Measurements from ENCODE around the gene LY9. TPM values are rescaled to one million over a fixed set of nuclear protein-coding genes. Genes with fewer than 3 reads are reported as not detected.

The LY9 gene
- total RNA-seq, 4 donors from 2014 or later, result 0.33 to 2.1 (median 0.63) TPM

- intact Hi-C loops (cut with DNase I), result no loop called here
- H3K4me3 ChIP-seq (replicated peaks in 1 of 3), result no peak overlapping the region
- H3K36me3 ChIP-seq, result no peaks in the 10 kb centered on the region
- DNase-seq, result no peak
- no peaks in the 10 kb centered on the region for H3K27me3 ChIP-seq
- H3K4me1 ChIP-seq, result no peaks in the 10 kb centered on the region
- 73 to 100% methylated on average over 2 of the region's 2 CpGs for WGBS, 2 donors
- no peak overlapping the region for H3K27ac ChIP-seq
- TF ChIP-seq POLR2A (IDR thresholded peaks at IDR 0.05), result no peak
- TF ChIP-seq, protein P1, sequence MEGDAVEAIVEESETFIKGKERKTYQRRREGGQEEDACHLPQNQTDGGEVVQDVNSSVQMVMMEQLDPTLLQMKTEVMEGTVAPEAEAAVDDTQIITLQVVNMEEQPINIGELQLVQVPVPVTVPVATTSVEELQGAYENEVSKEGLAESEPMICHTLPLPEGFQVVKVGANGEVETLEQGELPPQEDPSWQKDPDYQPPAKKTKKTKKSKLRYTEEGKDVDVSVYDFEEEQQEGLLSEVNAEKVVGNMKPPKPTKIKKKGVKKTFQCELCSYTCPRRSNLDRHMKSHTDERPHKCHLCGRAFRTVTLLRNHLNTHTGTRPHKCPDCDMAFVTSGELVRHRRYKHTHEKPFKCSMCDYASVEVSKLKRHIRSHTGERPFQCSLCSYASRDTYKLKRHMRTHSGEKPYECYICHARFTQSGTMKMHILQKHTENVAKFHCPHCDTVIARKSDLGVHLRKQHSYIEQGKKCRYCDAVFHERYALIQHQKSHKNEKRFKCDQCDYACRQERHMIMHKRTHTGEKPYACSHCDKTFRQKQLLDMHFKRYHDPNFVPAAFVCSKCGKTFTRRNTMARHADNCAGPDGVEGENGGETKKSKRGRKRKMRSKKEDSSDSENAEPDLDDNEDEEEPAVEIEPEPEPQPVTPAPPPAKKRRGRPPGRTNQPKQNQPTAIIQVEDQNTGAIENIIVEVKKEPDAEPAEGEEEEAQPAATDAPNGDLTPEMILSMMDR (IDR thresholded peaks at IDR 0.05), result no peak
- H3K9me3 ChIP-seq, result no peaks in the 10 kb centered on the region
Measured at GRCh38 chr1:160807738-160808137, 11.8 kb downstream of the LY9 start.

- Histone ChIP-seq H3K27me3 (no peaks in the 10 kb centered on the region), H3K4me3 (replicated peaks in 1 of 3) (no peak overlapping the region), H3K9me3 (no peaks in the 10 kb centered on the region), H3K27ac (no peak overlapping the region), H3K4me1 (no peaks in the 10 kb centered on the region), H3K36me3 (no peaks in the 10 kb centered on the region)
- TF ChIP-seq, protein P1 (IDR thresholded peaks at IDR 0.05), result no peak
- TF ChIP-seq POLR2A (IDR thresholded peaks at IDR 0.05), result no peak
- intact Hi-C loops (cut with DNase I), result no loop called here
- WGBS, 2 donors, result 97% methylated on average over 3 of the region's 3 CpGs
- DNase-seq, result no peak
Measured at GRCh38 chr1:160808289-160808688, 12.3 kb downstream of the LY9 start.

DNA sequence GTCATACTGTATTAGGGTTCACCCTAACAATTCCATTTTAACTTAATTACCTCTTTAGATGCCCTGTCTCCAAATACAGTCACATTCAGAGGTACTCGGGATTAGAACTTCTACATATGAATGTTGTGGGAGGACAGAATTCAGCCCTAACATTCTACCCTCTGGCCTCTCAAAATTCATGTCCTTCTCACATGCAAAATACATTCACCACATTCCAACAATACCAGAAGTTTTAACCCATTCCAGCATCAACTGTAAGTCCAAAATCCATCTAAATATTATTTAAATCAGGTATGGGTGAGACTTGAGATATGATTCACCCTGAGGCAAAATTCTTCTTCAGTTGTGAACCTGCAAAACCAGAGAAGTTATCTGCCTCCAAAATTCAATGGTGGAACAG lies 14.5 kb downstream of the LY9 start:
- no peak for DNase-seq
- H3K9me3 ChIP-seq, result no peaks in the 10 kb centered on the region
- H3K27me3 ChIP-seq, result no peaks in the 10 kb centered on the region
- H3K27ac ChIP-seq, result no peak overlapping the region
- intact Hi-C loops (cut with DNase I), result no loop called here
- H3K36me3 ChIP-seq, result no peaks in the 10 kb centered on the region
- TF ChIP-seq POLR2A (IDR thresholded peaks at IDR 0.05), result no peak
- no peaks in the 10 kb centered on the region for H3K4me1 ChIP-seq
- no peak overlapping the region for H3K4me3 ChIP-seq (replicated peaks in 1 of 3)
- 59 to 74% methylated on average over 1 of the region's 1 CpG for WGBS, 2 donors

GRCh38 chr1:160811147-160811546 lies 15.2 kb downstream of the LY9 start:
- no peaks in the 10 kb centered on the region for H3K9me3 ChIP-seq
- no peaks in the 10 kb centered on the region for H3K36me3 ChIP-seq
- H3K27ac ChIP-seq, result no peak overlapping the region
- H3K27me3 ChIP-seq, result no peaks in the 10 kb centered on the region
- no peaks in the 10 kb centered on the region for H3K4me1 ChIP-seq
- no peak overlapping the region for H3K4me3 ChIP-seq (replicated peaks in 1 of 3)
- TF ChIP-seq, protein P1 (IDR thresholded peaks at IDR 0.05), result no peak
- TF ChIP-seq POLR2A (IDR thresholded peaks at IDR 0.05), result no peak
- 78 to 91% methylated on average over 2 of the region's 2 CpGs for WGBS, 2 donors
- DNase-seq, result no peak
- intact Hi-C loops (cut with DNase I), result no loop called here

GRCh38 chr1:160813215-160813614 lies 17.2 kb downstream of the LY9 start:
- Histone ChIP-seq H3K4me1 (no peaks in the 10 kb centered on the region), H3K9me3 (no peaks in the 10 kb centered on the region), H3K36me3 (no peaks in the 10 kb centered on the region), H3K4me3 (replicated peaks in 1 of 3) (no peak overlapping the region), H3K27ac (no peak overlapping the region), H3K27me3 (no peaks in the 10 kb centered on the region)
- no peak for DNase-seq
- intact Hi-C loops (cut with DNase I), result no loop called here
- TF ChIP-seq POLR2A (IDR thresholded peaks at IDR 0.05), result no peak
- TF ChIP-seq, protein P1 (IDR thresholded peaks at IDR 0.05), result no peak
- 85 to 90% methylated on average over 7 of the region's 7 CpGs for WGBS, 2 donors

- Histone ChIP-seq H3K36me3 (no peaks in the 10 kb centered on the region), H3K27me3 (no peaks in the 10 kb centered on the region), H3K4me1 (no peaks in the 10 kb centered on the region), H3K9me3 (no peaks in the 10 kb centered on the region), H3K4me3 (replicated peaks in 1 of 3) (no peak overlapping the region), H3K27ac (no peak overlapping the region)
- 92 to 93% methylated on average over 5 to 6 of the region's 6 CpGs for WGBS, 2 donors
- TF ChIP-seq, protein P1 (IDR thresholded peaks at IDR 0.05), result no peak
- no peak for TF ChIP-seq POLR2A (IDR thresholded peaks at IDR 0.05)
- no peak for DNase-seq
- intact Hi-C loops (cut with DNase I), result no loop called here
Measured at GRCh38 chr1:160814316-160814715, 18.3 kb downstream of the LY9 start.

Data from thyroid gland (tissue), 4 donors.